B cell (primary cell): ENCODE results near the gene RAPGEF5. TPM values are rescaled to one million over a fixed set of nuclear protein-coding genes. Genes with fewer than 3 reads are reported as not detected.

Experiments
- ATAC-seq: fragments of 200-7000 bp; cut with Tn5 transposase; one replicate; pipeline ENCODE4 v1.10.0; 2021; ENCODE audit warnings: low read depth, mild to moderate bottlenecking, moderate number of reproducible peaks, moderate library complexity
- CTCF ChIA-PET: fragments of 350-600 bp; sonication (Branson Sonifier 250); formaldehyde crosslinking; loops from one replicate; lab custom pipeline; 2021; ENCODE audit warnings: antibody characterized with exemption, inconsistent platforms; lab: Charles Lee
- POLR2A ChIA-PET: fragments of 350-600 bp; sonication (Branson Sonifier 250); formaldehyde crosslinking; loops from one replicate; lab custom pipeline; 2021; ENCODE audit warnings: antibody characterized with exemption; lab: Charles Lee
- DNase-seq: peaks from one replicate; pipeline ENCODE4 v3.0.0; 2013
- H2AFZ ChIP-seq: 2 replicates; pipeline ENCODE4 v1.6.1; 2012; ENCODE audit warnings: mild to moderate bottlenecking, low read depth, low read length; ENCODE audit not compliant: insufficient read depth, poor library complexity, severe bottlenecking
- H3K27ac ChIP-seq, 2 donors: 1 replicate in 1 of 2; 2 replicates in 1 of 2; pipeline ENCODE4 v1.5.1; 2012 to 2013; ENCODE audit warnings: low read length in 2 of 2, mild to moderate bottlenecking in 2 of 2, moderate library complexity in 1 of 2
- H3K27me3 ChIP-seq, 4 experiments: fragments of 200-600 bp in 1 of 4; sonication (generic) in 1 of 4; replicated peaks in 1 of 4; 1 replicate in 2 of 4; 2 replicates in 2 of 4; pipeline versions ENCODE4 v1.6.1 to v1.7.0; 2013 to 2016; ENCODE audit warnings: low read length in 3 of 4, mild to moderate bottlenecking in 2 of 4, mixed read lengths in 1 of 4, moderate library complexity in 1 of 4; ENCODE audit not compliant: insufficient read depth in 4 of 4, control insufficient read depth in 3 of 4; ENCODE audit errors: control extremely low read depth in 1 of 4
- H3K36me3 ChIP-seq, 2 experiments: replicated peaks in 1 of 2; 1 replicate in 1 of 2; 2 replicates in 1 of 2; pipeline versions ENCODE4 v1.6.1 to v1.7.1; 2013; ENCODE audit warnings: low read length in 1 of 2; ENCODE audit not compliant: insufficient read depth in 2 of 2, control insufficient read depth in 1 of 2; ENCODE audit errors: control extremely low read depth in 1 of 2, extremely low read depth in 1 of 2
- H3K4me1 ChIP-seq, 2 donors: fragments of 200-600 bp in 1 of 2; sonication (generic) in 1 of 2; 1 replicate in 1 of 2; 2 replicates in 1 of 2; pipeline versions ENCODE4 v1.5.1 to v1.6.1; 2013 to 2017; ENCODE audit warnings: low read length in 2 of 2; ENCODE audit not compliant: control insufficient read depth in 2 of 2, insufficient read depth in 2 of 2
- H3K4me2 ChIP-seq: replicated peaks from 2 replicates; pipeline ENCODE3; 2012; ENCODE audit warnings: mild to moderate bottlenecking, low read depth, low read length; ENCODE audit not compliant: poor library complexity, severe bottlenecking
- H3K4me3 ChIP-seq, 5 experiments: fragments of 200-600 bp in 1 of 5; sonication (generic) in 1 of 5; 1 replicate in 3 of 5; 2 replicates in 2 of 5; pipeline versions ENCODE4 v1.5.1 to v1.7.0; 2011 to 2016; ENCODE audit warnings: low read length in 4 of 5, mild to moderate bottlenecking in 4 of 5, low read depth in 2 of 5, control low read depth in 1 of 5, moderate library complexity in 1 of 5; ENCODE audit not compliant: insufficient read depth in 1 of 5; ENCODE audit errors: control extremely low read depth in 1 of 5, extremely low read depth in 1 of 5
- H3K79me2 ChIP-seq: fragments of 200-600 bp; sonication (generic); one replicate; pipeline ENCODE4 v1.6.0; 2016; ENCODE audit warnings: low read length; ENCODE audit not compliant: control insufficient read depth, insufficient read depth
- H3K9ac ChIP-seq: fragments of 200-600 bp; sonication (generic); 2 replicates; pipeline ENCODE4 v1.6.1; 2017; ENCODE audit warnings: mild to moderate bottlenecking, low read length, moderate library complexity
- H3K9me3 ChIP-seq, 3 donors: one replicate each; pipeline versions ENCODE4 v1.6.1 to v1.7.1; 2013; ENCODE audit warnings: low read length in 2 of 3; ENCODE audit not compliant: control insufficient read depth in 2 of 3, insufficient read depth in 1 of 3; ENCODE audit errors: control extremely low read depth in 1 of 3
- H4K20me1 ChIP-seq: 2 replicates; pipeline ENCODE4 v1.6.0; 2012; ENCODE audit warnings: mild to moderate bottlenecking, low read length; ENCODE audit not compliant: insufficient read depth, control insufficient read depth, poor library complexity, severe bottlenecking
- H3K27ac Mint-ChIP-seq: one replicate; pipeline ENCODE4 v1.8.0; 2021; ENCODE audit warnings: mixed read lengths
- H3K27me3 Mint-ChIP-seq: one replicate; pipeline ENCODE4 v1.8.0; 2021; ENCODE audit warnings: mixed read lengths
- H3K4me1 Mint-ChIP-seq: one replicate; pipeline ENCODE4 v1.8.0; 2021; ENCODE audit warnings: mixed read lengths
- H3K4me3 Mint-ChIP-seq: one replicate; pipeline ENCODE4 v1.8.0; 2021; ENCODE audit warnings: mixed read lengths
- H3K9me3 Mint-ChIP-seq: one replicate; pipeline ENCODE4 v1.8.0; 2022; ENCODE audit warnings: mixed read lengths; ENCODE audit not compliant: insufficient read depth
- EZH2 ChIP-seq: IDR thresholded peaks from 2 replicates; pipeline ENCODE4 v1.6.1; 2012; ENCODE audit warnings: borderline replicate concordance, low read depth, mild to moderate bottlenecking, moderate library complexity, low read length; ENCODE audit not compliant: insufficient read depth, poor library complexity, severe bottlenecking
- WGBS: methylation state at CpG from one replicate; pipeline ENCODE4 v1.1.5; 2013; ENCODE audit warnings: missing lambda C conversion rate; ENCODE audit not compliant: insufficient coverage; 5-methylcytosine and 5-hydroxymethylcytosine counted together
- intact Hi-C: fragments of 100-400 bp; cut with micrococcal nuclease; formaldehyde crosslinking; loops from one replicate; pipeline ENCODE4 v1.10.0; 2022
- polyA plus RNA-seq: library from polyadenylated mRNA; depleted of rRNA; stranded (reverse); fragments of >200 nt; gene quantifications from 2 replicates; pipeline ENCODE4 v1.2.3, GENCODE V29; 2012
- total RNA-seq, 2 donors: library from RNA; stranded (reverse); fragments of 120-200 nt in 1 of 2; gene quantifications; 1 replicate in 1 of 2; 2 replicates in 1 of 2; pipeline versions ENCODE4 v1.2.3 to v1.2.4, GENCODE V29; 2013 to 2022
- TF ChIP-seq, protein P1 (sequence below): fragments of 200-600 bp; IDR thresholded peaks from one replicate; pipeline ENCODE4 v1.8.0; 2022; ENCODE audit warnings: antibody characterized with exemption, mild to moderate bottlenecking

Gene RAPGEF5
- total and polyA plus RNA-seq, 2 donors (not counting 1 experiment from before 2014, with no cell fraction given) = 1.5 to 37.6 TPM

GRCh38 chr7:22319424-22320403 is 37.2 kb downstream of the RAPGEF5 start:
- no peak overlapping the region for H3K4me3 Mint-ChIP-seq
- H3K4me2 ChIP-seq = no peak overlapping the region
- H3K36me3 ChIP-seq = no peaks in the 10 kb centered on the region
- no peaks in the 10 kb centered on the region for H3K27me3 Mint-ChIP-seq
- H2AFZ ChIP-seq = no peak overlapping the region
- H3K4me1 Mint-ChIP-seq = peaks cover 1% of the 10 kb centered on the region
- H3K27ac ChIP-seq = no peak overlapping the region
- no peak overlapping the region for H3K4me3 ChIP-seq
- intact Hi-C loops = no loop called here
- H3K9me3 Mint-ChIP-seq = no peaks in the 10 kb centered on the region
- DNase-seq = no peak
- WGBS = no CpG with 5 or more reads among the region's 7 CpGs
- ChIA-PET CTCF (interaction anchor here (1.2 kb wide), 1 partner anchor 209 kb away, joined by 3 read pairs; no protein-coding TSS in a partner anchor), POLR2A (no interaction called here)
- H3K9me3 ChIP-seq = no peaks in the 10 kb centered on the region
- no peaks in the 10 kb centered on the region for H3K27me3 ChIP-seq
- H3K4me1 ChIP-seq = no peaks in the 10 kb centered on the region
- H3K79me2 ChIP-seq = peaks cover 7% of the 10 kb centered on the region
- TF ChIP-seq, protein P1, sequence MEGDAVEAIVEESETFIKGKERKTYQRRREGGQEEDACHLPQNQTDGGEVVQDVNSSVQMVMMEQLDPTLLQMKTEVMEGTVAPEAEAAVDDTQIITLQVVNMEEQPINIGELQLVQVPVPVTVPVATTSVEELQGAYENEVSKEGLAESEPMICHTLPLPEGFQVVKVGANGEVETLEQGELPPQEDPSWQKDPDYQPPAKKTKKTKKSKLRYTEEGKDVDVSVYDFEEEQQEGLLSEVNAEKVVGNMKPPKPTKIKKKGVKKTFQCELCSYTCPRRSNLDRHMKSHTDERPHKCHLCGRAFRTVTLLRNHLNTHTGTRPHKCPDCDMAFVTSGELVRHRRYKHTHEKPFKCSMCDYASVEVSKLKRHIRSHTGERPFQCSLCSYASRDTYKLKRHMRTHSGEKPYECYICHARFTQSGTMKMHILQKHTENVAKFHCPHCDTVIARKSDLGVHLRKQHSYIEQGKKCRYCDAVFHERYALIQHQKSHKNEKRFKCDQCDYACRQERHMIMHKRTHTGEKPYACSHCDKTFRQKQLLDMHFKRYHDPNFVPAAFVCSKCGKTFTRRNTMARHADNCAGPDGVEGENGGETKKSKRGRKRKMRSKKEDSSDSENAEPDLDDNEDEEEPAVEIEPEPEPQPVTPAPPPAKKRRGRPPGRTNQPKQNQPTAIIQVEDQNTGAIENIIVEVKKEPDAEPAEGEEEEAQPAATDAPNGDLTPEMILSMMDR = no peak
- no peak for TF ChIP-seq EZH2
- ATAC-seq = no peak
- H3K27ac Mint-ChIP-seq = no peak overlapping the region
- no peak overlapping the region for H3K9ac ChIP-seq
- no peaks in the 10 kb centered on the region for H4K20me1 ChIP-seq

- TF ChIP-seq, protein P1 = no peak
- TF ChIP-seq EZH2 = no peak
- no peak overlapping the region for H3K4me3 Mint-ChIP-seq
- no peaks in the 10 kb centered on the region for H3K9me3 Mint-ChIP-seq
- WGBS = 92% methylated on average over 4 of the region's 4 CpGs
- no peak overlapping the region for H3K27ac ChIP-seq
- no peak overlapping the region for H2AFZ ChIP-seq
- H3K27ac Mint-ChIP-seq = no peak overlapping the region
- no peaks in the 10 kb centered on the region for H3K9me3 ChIP-seq
- H3K79me2 ChIP-seq = peaks cover 7% of the 10 kb centered on the region
- no peak overlapping the region for H3K9ac ChIP-seq
- H3K36me3 ChIP-seq = no peaks in the 10 kb centered on the region
- ATAC-seq (no peak), DNase-seq (no peak)
- H4K20me1 ChIP-seq = no peaks in the 10 kb centered on the region
- no peaks in the 10 kb centered on the region for H3K27me3 Mint-ChIP-seq
- ChIA-PET CTCF (interaction anchor here (1.2 kb wide), 1 partner anchor 208 kb away, joined by 3 read pairs; no protein-coding TSS in a partner anchor), POLR2A (interaction anchor here (0.8 kb wide), 1 partner anchor 59 kb away, joined by 3 read pairs; no protein-coding TSS in a partner anchor)
- H3K4me1 ChIP-seq = no peaks in the 10 kb centered on the region
- no peaks in the 10 kb centered on the region for H3K4me1 Mint-ChIP-seq
- intact Hi-C loops = no loop called here
- H3K27me3 ChIP-seq = no peaks in the 10 kb centered on the region
- H3K4me2 ChIP-seq = no peak overlapping the region
- no peak overlapping the region for H3K4me3 ChIP-seq
Observed at GRCh38 chr7:22318376-22318775, 38.6 kb downstream of the RAPGEF5 start.
